Adrenal gland (tissue), 5 donors: ENCODE measurements around the gene LCA5.

Source experiments
- POLR2A ChIP-seq, 2 donors: fragments of 450-650 bp; IDR thresholded peaks; one replicate each; pipeline ENCODE4 v1.6.1; 2017; ENCODE audit warnings: antibody characterized with exemption in 2 of 2, mild to moderate bottlenecking in 2 of 2, moderate library complexity in 1 of 2
- TF ChIP-seq, protein P1 (sequence below), 6 experiments: fragments of 450-650 bp in 4 of 6; fragments of 200-600 bp in 2 of 6; sonication (generic) in 1 of 6; IDR thresholded peaks; 1 replicate in 5 of 6; 2 replicates in 1 of 6; pipeline versions ENCODE4 v1.5.1 to v1.8.0; 2016 to 2021; ENCODE audit warnings: antibody characterized with exemption in 6 of 6, mild to moderate bottlenecking in 2 of 6, moderate library complexity in 1 of 6
- donor health status: DM: no; HTN: no; CAD: no.

DNA sequence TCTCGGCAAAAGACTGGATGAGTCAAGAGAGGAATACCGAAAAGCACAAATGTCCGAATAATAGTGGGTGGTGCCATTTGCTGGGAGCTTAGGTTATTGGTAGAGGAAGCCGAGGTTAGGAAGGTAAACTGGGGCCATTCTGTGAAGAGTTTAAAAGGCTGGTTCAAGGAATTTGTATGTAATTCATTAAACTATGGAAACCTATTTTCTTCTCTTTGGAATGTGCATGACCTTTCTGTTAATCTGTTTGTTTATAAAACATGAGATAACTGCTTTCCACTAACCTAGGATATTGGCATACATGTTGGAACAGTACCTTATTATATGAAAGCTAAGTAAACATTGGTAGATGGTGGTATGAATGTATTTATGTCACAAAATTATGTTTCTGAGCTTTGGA lies 71.8 kb downstream of the LCA5 start:
- TF ChIP-seq POLR2A (IDR thresholded peaks at IDR 0.05) = no peak
- TF ChIP-seq, protein P1, sequence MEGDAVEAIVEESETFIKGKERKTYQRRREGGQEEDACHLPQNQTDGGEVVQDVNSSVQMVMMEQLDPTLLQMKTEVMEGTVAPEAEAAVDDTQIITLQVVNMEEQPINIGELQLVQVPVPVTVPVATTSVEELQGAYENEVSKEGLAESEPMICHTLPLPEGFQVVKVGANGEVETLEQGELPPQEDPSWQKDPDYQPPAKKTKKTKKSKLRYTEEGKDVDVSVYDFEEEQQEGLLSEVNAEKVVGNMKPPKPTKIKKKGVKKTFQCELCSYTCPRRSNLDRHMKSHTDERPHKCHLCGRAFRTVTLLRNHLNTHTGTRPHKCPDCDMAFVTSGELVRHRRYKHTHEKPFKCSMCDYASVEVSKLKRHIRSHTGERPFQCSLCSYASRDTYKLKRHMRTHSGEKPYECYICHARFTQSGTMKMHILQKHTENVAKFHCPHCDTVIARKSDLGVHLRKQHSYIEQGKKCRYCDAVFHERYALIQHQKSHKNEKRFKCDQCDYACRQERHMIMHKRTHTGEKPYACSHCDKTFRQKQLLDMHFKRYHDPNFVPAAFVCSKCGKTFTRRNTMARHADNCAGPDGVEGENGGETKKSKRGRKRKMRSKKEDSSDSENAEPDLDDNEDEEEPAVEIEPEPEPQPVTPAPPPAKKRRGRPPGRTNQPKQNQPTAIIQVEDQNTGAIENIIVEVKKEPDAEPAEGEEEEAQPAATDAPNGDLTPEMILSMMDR (IDR thresholded peaks at IDR 0.05) = no peak
